GM12892 (cell line): ENCODE measurements around the gene ARHGAP9.

ENCODE experiments used
- POLR2A ChIP-seq: IDR thresholded peaks from 2 replicates; pipeline ENCODE4 v1.6.1; 2011; ENCODE audit warnings: low read depth, low read length, control low read depth
- TAF1 ChIP-seq: IDR thresholded peaks from 2 replicates; pipeline ENCODE4 v1.6.1; 2011; ENCODE audit warnings: low read depth, mild to moderate bottlenecking, control low read depth, low read length, borderline replicate concordance

GRCh38 chr12:57473392-57473791, 6.3 kb downstream of the ARHGAP9 start:
- TF ChIP-seq POLR2A (no peak), TAF1 (no peak)
